Adrenal gland (tissue), 12 donors: Measurements from ENCODE around the gene EXD1. TPM values are rescaled to one million over a fixed set of nuclear protein-coding genes. Genes with fewer than 3 reads are reported as not detected.

Source experiments
- DNase-seq, 7 donors: peaks; one replicate each; pipeline ENCODE4 v3.0.0-alpha.2; 2019 to 2020
- H3K27ac ChIP-seq, 5 donors: fragments of 200-600 bp; sonication (generic) in 4 of 5; 1 replicate in 3 of 5; 2 replicates in 2 of 5; pipeline versions ENCODE4 v1.5.1 to v1.8.0; 2016 to 2020; ENCODE audit warnings: mild to moderate bottlenecking in 1 of 5
- H3K27me3 ChIP-seq: fragments of 200-600 bp; 2 replicates; pipeline ENCODE4 v1.8.0; 2021
- H3K36me3 ChIP-seq, 2 donors: fragments of 200-600 bp; replicated peaks in 1 of 2; 1 replicate in 1 of 2; 2 replicates in 1 of 2; pipeline versions ENCODE4 v1.5.1 to v1.8.0; 2018 to 2022
- H3K4me1 ChIP-seq, 2 donors: fragments of 200-600 bp; replicated peaks in 1 of 2; 1 replicate in 1 of 2; 2 replicates in 1 of 2; pipeline versions ENCODE4 v1.5.1 to v1.8.0; 2018 to 2021
- H3K4me3 ChIP-seq, 4 donors: fragments of 200-600 bp; sonication (generic) in 3 of 4; one replicate each; pipeline ENCODE4 v1.5.1; 2016 to 2018
- H3K9me3 ChIP-seq, 3 donors: fragments of 200-600 bp; sonication (generic) in 1 of 3; replicated peaks in 1 of 3; 1 replicate in 2 of 3; 2 replicates in 1 of 3; pipeline versions ENCODE4 v1.5.1 to v1.8.0; 2016 to 2021
- CTCF ChIP-seq, 6 experiments: fragments of 450-650 bp in 4 of 6; fragments of 200-600 bp in 2 of 6; sonication (generic) in 1 of 6; IDR thresholded peaks; 1 replicate in 5 of 6; 2 replicates in 1 of 6; pipeline versions ENCODE4 v1.5.1 to v1.8.0; 2016 to 2021; ENCODE audit warnings: antibody characterized with exemption in 6 of 6, mild to moderate bottlenecking in 2 of 6, moderate library complexity in 1 of 6
- POLR2A ChIP-seq, 2 donors: fragments of 450-650 bp; IDR thresholded peaks; one replicate each; pipeline ENCODE4 v1.6.1; 2017; ENCODE audit warnings: antibody characterized with exemption in 2 of 2, mild to moderate bottlenecking in 2 of 2, moderate library complexity in 1 of 2
- WGBS, 4 donors: extraction: QIAGEN DNeasy Blood & Tissue Kit in 2 of 4; methylation state at CpG; one replicate each; pipeline versions ENCODE4 v1.1.5 to v1.1.7; 2013 to 2017; 5-methylcytosine and 5-hydroxymethylcytosine counted together
- intact Hi-C, 2 donors: fragments of 100-400 bp; cut with DNase I; formaldehyde crosslinking; loops; one replicate each; pipeline versions ENCODE4 v1.14.1 to v1.15.0; 2022 to 2023
- polyA plus RNA-seq, 3 donors: library from polyadenylated mRNA; stranded (reverse); fragments of 200-250 nt in 2 of 3; fragments of 350-450 nt in 1 of 3; fragmentation: Illumina TruSeq in 1 of 3; extraction: RNeasy Lipid Tissue Mini Kit (QIAGEN cat#74804) in 1 of 3; gene quantifications; one replicate each; pipeline ENCODE4 v1.2.3, GENCODE V29; 2013 to 2014
- total RNA-seq, 9 donors: library from RNA; depleted of rRNA in 4 of 9; stranded (reverse); fragments of >200 nt in 4 of 9; fragments of 120-200 nt in 1 of 9; fragmentation: NEBNext Ultra II Directional in 1 of 9; extraction: Animal tissue kit (Norgen Biotek cat#: 25700) in 1 of 9; gene quantifications; one replicate each; pipeline versions ENCODE4 v1.1.0 to v1.2.4, GENCODE V29; 2013 to 2023
- donor health status: healthy with polysubstance abuse.
- donor health status: Bipolar disorder and iron deficiency.
- donor health status: DM: yes; HTN: yes; CAD: no.
- donor health status: DM: no; HTN: no; CAD: no.
- donor health status: DM: no; HTN: no; CAD: no.
- donor health status: DM: yes; HTN: yes; CAD: no.

Gene EXD1
- total and polyA plus RNA-seq, 12 donors = 0.11 TPM; not detected in 11

- 25 to 32% (median 29%) methylated on average over 10 of the region's 10 CpGs for WGBS, 4 donors
- Histone ChIP-seq H3K4me1 (peaks cover 17 to 22% of the 10 kb centered on the region in 2 donors), H3K9me3 (no peaks in the 10 kb centered on the region), H3K27me3 (no peaks in the 10 kb centered on the region), H3K36me3 (no peaks in the 10 kb centered on the region), H3K4me3 (peak overlapping the region in 1 of 4 donors; percentile 81), H3K27ac (peak overlapping the region in 4 of 5 donors; percentile 93 to 96 (median 94))
- TF ChIP-seq POLR2A (IDR thresholded peaks at IDR 0.05) (no peak), CTCF (IDR thresholded peaks at IDR 0.05) (no peak)
- intact Hi-C loops = loop anchor here in 1 of 2 donors (10.0 kb wide), 1 partner anchor 55 kb away; no protein-coding TSS in a partner anchor
- DNase-seq = no peak
Measured at GRCh38 chr15:41230345-41230649, 260 bp downstream of the EXD1 start.

- H3K4me3 ChIP-seq = no peak overlapping the region
- 62 to 74% (median 69%) methylated on average over 3 of the region's 3 CpGs for WGBS, 4 donors
Measured at GRCh38 chr15:41219381-41219780, 11.2 kb downstream of the EXD1 start.

GRCh38 chr15:41218851-41219250 is 11.7 kb downstream of the EXD1 start:
- H3K27ac ChIP-seq = no peak overlapping the region

More at GRCh38 chr15:41219381-41219780, 11.2 kb downstream of the EXD1 start:
- Histone ChIP-seq H3K27ac (no peak overlapping the region), H3K9me3 (no peaks in the 10 kb centered on the region), H3K36me3 (no peaks in the 10 kb centered on the region), H3K4me1 (no peaks in the 10 kb centered on the region), H3K27me3 (peaks cover 5% of the 10 kb centered on the region)
- TF ChIP-seq CTCF (IDR thresholded peaks at IDR 0.05) (no peak), POLR2A (IDR thresholded peaks at IDR 0.05) (no peak)
- DNase-seq = no peak
- intact Hi-C loops = no loop called here

GRCh38 chr15:41215708-41216107 is 14.8 kb downstream of the EXD1 start:
- no peak overlapping the region for H3K4me3 ChIP-seq
- no peaks in the 10 kb centered on the region for H3K9me3 ChIP-seq
- no peaks in the 10 kb centered on the region for H3K4me1 ChIP-seq
- H3K27ac ChIP-seq = no peak overlapping the region
- TF ChIP-seq POLR2A (IDR thresholded peaks at IDR 0.05) = no peak
- TF ChIP-seq CTCF (IDR thresholded peaks at IDR 0.05) = no peak
- no peaks in the 10 kb centered on the region for H3K36me3 ChIP-seq
- no peak for DNase-seq
- peaks cover 10% of the 10 kb centered on the region for H3K27me3 ChIP-seq
- 47 to 66% (median 63%) methylated on average over 2 of the region's 2 CpGs for WGBS, 4 donors
- intact Hi-C loops = no loop called here

More at GRCh38 chr15:41218851-41219250, 11.7 kb downstream of the EXD1 start:
- H3K4me3 ChIP-seq = no peak overlapping the region
- WGBS, 4 donors = 29 to 55% (median 53%) methylated on average over 1 of the region's 1 CpG
- no peaks in the 10 kb centered on the region for H3K4me1 ChIP-seq
- no peaks in the 10 kb centered on the region for H3K9me3 ChIP-seq
- H3K27me3 ChIP-seq = peaks cover 10% of the 10 kb centered on the region
- intact Hi-C loops = no loop called here
- TF ChIP-seq CTCF (IDR thresholded peaks at IDR 0.05) (no peak), POLR2A (IDR thresholded peaks at IDR 0.05) (no peak)
- DNase-seq = no peak
- no peaks in the 10 kb centered on the region for H3K36me3 ChIP-seq
